Central memory CD4-positive, alpha-beta T cell (primary cell): ENCODE results near the gene NETO2.
A peak's percentile ranks its signal among the peaks of the same experiment; 100 is the strongest.
"Not testable (repeated sequence)": the region's sequence is repeated elsewhere in the genome, so short reads cannot be mapped to it uniquely, and the experiment has no call there.

Experiments used
- DNase-seq: peaks from one replicate; pipeline ENCODE4 v3.0.0; 2022
- total RNA-seq, 3 experiments: gene quantifications; one replicate each; lab custom pipeline; 2026; lab: John Stamatoyannopoulos, UW

The NETO2 gene
- total RNA-seq: 13.2 to 122 (median 13.5) reads per million in 3 experiments

- peak; percentile 71 for DNase-seq
Measured at GRCh38 chr16:47143677-47144558, at the start of gene NETO2. Gene NETO2, minus strand, starts transcription at chr16:47143945. Its CDS starts 333 bp downstream, at chr16:47143612.

GRCh38 chr16:47182318-47182717 is 38.6 kb upstream of the NETO2 start:
- DNase-seq: no peak

- DNase-seq: not testable (repeated sequence)
Measured at GRCh38 chr16:47181066-47181465, 37.3 kb upstream of the NETO2 start.

GRCh38 chr16:47180073-47180472 is 36.3 kb upstream of the NETO2 start:
- DNase-seq: no peak

GRCh38 chr16:47175152-47175551 is 31.4 kb upstream of the NETO2 start:
- DNase-seq: no peak

- DNase-seq: no peak
Measured at GRCh38 chr16:47162670-47163420, 19.1 kb upstream of the NETO2 start.

GRCh38 chr16:47161464-47161863 is 17.7 kb upstream of the NETO2 start:
- no peak for DNase-seq

GRCh38 chr16:47160422-47160821 is 16.7 kb upstream of the NETO2 start:
- DNase-seq: no peak

- DNase-seq: no peak
Measured at GRCh38 chr16:47158992-47159391, 15.2 kb upstream of the NETO2 start.

- DNase-seq: no peak
Measured at GRCh38 chr16:47156680-47157215, 13.0 kb upstream of the NETO2 start.

- DNase-seq: not testable (repeated sequence)
Measured at GRCh38 chr16:47152501-47152900, 8.8 kb upstream of the NETO2 start.

GRCh38 chr16:47150067-47150466 is 6.3 kb upstream of the NETO2 start:
- DNase-seq: no peak

GRCh38 chr16:47144559-47144877 is 773 bp upstream of the NETO2 start:
- DNase-seq: no peak

GRCh38 chr16:47142821-47143676 is 696 bp downstream of the NETO2 start:
- DNase-seq: peak; percentile 66

GRCh38 chr16:47142486-47142820 is 1.3 kb downstream of the NETO2 start:
- DNase-seq: no peak

GRCh38 chr16:47141773-47142485 is 1.8 kb downstream of the NETO2 start:
- DNase-seq: peak; percentile 82

GRCh38 chr16:47140686-47141085 is 3.1 kb downstream of the NETO2 start:
- DNase-seq: no peak

- DNase-seq: no peak
Measured at GRCh38 chr16:47139561-47140185, 4.1 kb downstream of the NETO2 start.

GRCh38 chr16:47137925-47138324 is 5.8 kb downstream of the NETO2 start:
- not testable (repeated sequence) for DNase-seq

GRCh38 chr16:47136099-47136842 is 7.5 kb downstream of the NETO2 start:
- no peak for DNase-seq

- no peak for DNase-seq
Measured at GRCh38 chr16:47134550-47134949, 9.2 kb downstream of the NETO2 start.
